Ovary (tissue), 10 donors: ENCODE measurements around the gene ZNF639. TPM values are rescaled to one million over a fixed set of nuclear protein-coding genes. Genes with fewer than 3 reads are reported as not detected.
"Not testable (repeated sequence)": the region's sequence is repeated elsewhere in the genome, so short reads cannot be mapped to it uniquely, and the experiment has no call there.

Source experiments
- DNase-seq, 5 donors: peaks; one replicate each; pipeline ENCODE4 v3.0.0-alpha.2; 2019 to 2020
- H3K27ac ChIP-seq, 2 donors: fragments of 200-600 bp; one replicate each; pipeline versions ENCODE4 v1.5.1 to v1.8.0; 2019 to 2022
- H3K27me3 ChIP-seq: fragments of 200-600 bp; one replicate; pipeline ENCODE4 v1.8.0; 2022
- H3K36me3 ChIP-seq: fragments of 200-600 bp; sonication (generic); one replicate; pipeline ENCODE4 v1.5.1; 2019
- H3K4me1 ChIP-seq: one replicate; pipeline ENCODE4 v1.8.1; 2013; ENCODE audit warnings: mild to moderate bottlenecking, moderate library complexity; ENCODE audit not compliant: insufficient read depth
- H3K4me3 ChIP-seq: fragments of 200-600 bp; sonication (generic); one replicate; pipeline ENCODE4 v1.5.1; 2017
- H3K9me3 ChIP-seq, 2 donors: fragments of 200-600 bp in 1 of 2; sonication (generic) in 1 of 2; one replicate each; pipeline versions ENCODE4 v1.5.1 to v1.8.1; 2013 to 2019; ENCODE audit warnings: mild to moderate bottlenecking in 1 of 2, moderate library complexity in 1 of 2
- EP300 ChIP-seq: sonication (generic); formaldehyde crosslinking; IDR thresholded peaks from one replicate; pipeline ENCODE4 v1.6.1; 2017; ENCODE audit warnings: antibody characterized with exemption
- POLR2A ChIP-seq: fragments of 450-650 bp; IDR thresholded peaks from one replicate; pipeline ENCODE4 v1.6.1; 2017; ENCODE audit warnings: antibody characterized with exemption, mild to moderate bottlenecking, moderate library complexity
- WGBS, 3 donors: extraction: QIAGEN DNeasy Blood & Tissue Kit in 1 of 3; methylation state at CpG; one replicate each; pipeline versions ENCODE4 v1.1.5 to v1.1.7; 2013 to 2017; 5-methylcytosine and 5-hydroxymethylcytosine counted together
- intact Hi-C, 4 donors: fragments of 100-400 bp; cut with DNase I; formaldehyde crosslinking; loops; one replicate each; pipeline versions ENCODE4 v1.11.0 to v1.15.1; 2022 to 2023
- long read RNA-seq, 3 donors: library from polyadenylated mRNA in 2 of 3; unstranded in 2 of 3; transcript quantifications; one replicate each; pipeline ENCODE4 v2.0.0 and lab custom pipeline, GENCODE V29; 2021 to 2026
- polyA plus RNA-seq, 2 donors: library from polyadenylated mRNA; stranded (reverse); fragments of 200-250 nt in 1 of 2; fragments of 350-450 nt in 1 of 2; fragmentation: Illumina TruSeq in 1 of 2; extraction: RNeasy Lipid Tissue Mini Kit (QIAGEN cat#74804) in 1 of 2; gene quantifications; one replicate each; pipeline ENCODE4 v1.2.3, GENCODE V29; 2013 to 2014
- total RNA-seq, 7 donors: library from RNA; depleted of rRNA in 2 of 7; stranded (reverse); fragments of >200 nt in 2 of 7; fragmentation: NEBNext Ultra II Directional in 3 of 7; extraction: Animal tissue kit (Norgen Biotek cat#: 25700) in 3 of 7; gene quantifications; one replicate each; pipeline versions ENCODE4 v1.1.0 to v1.2.4, GENCODE V29; 2016 to 2023
- TF ChIP-seq, protein P1 (sequence below), 3 donors: fragments of 450-650 bp in 2 of 3; fragments of 200-600 bp in 1 of 3; IDR thresholded peaks; one replicate each; pipeline versions ENCODE4 v1.5.1 to v1.8.0; 2016 to 2022; ENCODE audit warnings: antibody characterized with exemption in 3 of 3, mild to moderate bottlenecking in 1 of 3
- donor health status: DM: no; HTN: no; CAD: no; lungs with moderate emphysema.
- donor health status: DM: no; HTN: no; CAD: no.
- donor health status: Bipolar disorder and iron deficiency.
- donor health status: DM: yes; HTN: yes; CAD: no.
- donor health status: DM: no; HTN: no; CAD: no.
- donor health status: DM: yes; HTN: yes; CAD: no.

Gene ZNF639, protein sequence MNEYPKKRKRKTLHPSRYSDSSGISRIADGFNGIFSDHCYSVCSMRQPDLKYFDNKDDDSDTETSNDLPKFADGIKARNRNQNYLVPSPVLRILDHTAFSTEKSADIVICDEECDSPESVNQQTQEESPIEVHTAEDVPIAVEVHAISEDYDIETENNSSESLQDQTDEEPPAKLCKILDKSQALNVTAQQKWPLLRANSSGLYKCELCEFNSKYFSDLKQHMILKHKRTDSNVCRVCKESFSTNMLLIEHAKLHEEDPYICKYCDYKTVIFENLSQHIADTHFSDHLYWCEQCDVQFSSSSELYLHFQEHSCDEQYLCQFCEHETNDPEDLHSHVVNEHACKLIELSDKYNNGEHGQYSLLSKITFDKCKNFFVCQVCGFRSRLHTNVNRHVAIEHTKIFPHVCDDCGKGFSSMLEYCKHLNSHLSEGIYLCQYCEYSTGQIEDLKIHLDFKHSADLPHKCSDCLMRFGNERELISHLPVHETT
- 10 to 100 TPM; 32.9 to 45.2 (median 38.3) TPM for total RNA-seq
- 10 to 100 TPM; 32.7 to 37.3 TPM for polyA plus RNA-seq
- long read RNA-seq, donor 1, partial matches to known transcripts, result 0 of 6 reads
- long read RNA-seq, donor 1, other reads (novel, unspliced or antisense), result 2 of 6 reads
- long read RNA-seq, donor 2, transcript ZNF639-207 (7 exons, 1,228 nt), result major isoform, 14 of 21 reads
- long read RNA-seq, donor 2, partial matches to known transcripts, result 0 of 21 reads
- long read RNA-seq, donor 2, other reads (novel, unspliced or antisense), result 0 of 21 reads
- long read RNA-seq, donor 3, full-length matches to known transcripts, result 60 of 67 reads
- long read RNA-seq, donor 3, partial matches to known transcripts, result 0 of 67 reads
- long read RNA-seq, donor 3, other reads (novel, unspliced or antisense), result 7 of 67 reads

DNA sequence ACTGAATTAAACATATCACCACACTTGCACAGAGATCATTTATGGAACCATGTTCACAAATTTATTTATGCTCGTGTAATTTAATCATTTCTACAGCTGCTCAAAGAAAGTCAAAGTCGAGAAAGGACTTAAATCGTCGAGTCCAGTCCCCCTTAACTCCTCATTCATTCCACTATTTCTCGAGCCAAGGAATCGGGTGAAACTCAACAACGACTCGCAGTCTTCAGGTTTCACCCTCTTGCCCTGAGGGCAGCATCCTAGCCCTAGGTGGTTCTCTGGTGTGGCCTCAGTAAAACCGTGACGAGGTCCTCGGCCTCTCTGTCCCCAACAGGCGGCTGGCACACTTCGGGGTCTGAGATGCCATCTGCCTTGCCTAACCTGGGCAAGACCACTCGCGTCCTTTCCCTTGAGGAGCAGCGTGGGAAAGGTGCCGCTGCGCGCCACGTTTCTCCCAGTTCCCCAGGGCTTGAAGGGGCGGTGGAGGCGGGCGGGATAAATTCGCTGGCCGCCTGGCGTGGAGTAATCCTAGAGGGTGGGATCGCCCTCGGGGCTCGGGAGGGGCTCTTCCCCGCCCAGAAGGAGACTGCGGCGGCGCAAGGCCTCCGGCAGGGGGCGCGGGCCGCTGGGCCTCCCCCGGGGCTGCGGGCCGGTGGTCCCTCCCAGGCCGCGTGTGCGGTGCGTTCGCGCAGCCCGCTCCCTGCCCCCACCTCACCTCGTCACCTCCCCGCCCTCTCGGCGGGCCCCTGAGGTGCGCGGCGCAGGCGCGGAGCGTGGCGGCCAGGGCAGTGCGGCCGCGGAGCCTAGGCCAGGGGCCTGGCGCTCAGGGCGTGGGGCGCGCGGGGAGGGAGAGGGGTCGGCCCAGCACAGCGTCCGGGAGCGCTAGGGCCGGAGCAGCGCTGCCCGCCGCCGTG, at the start of gene ZNF639:
Gene ZNF639, plus strand, starts transcription at position 746 of the 911 bp plus-strand sequence. CDS start 5,263 bp downstream, outside the sequence.
- H3K27me3 ChIP-seq, result no peaks in the 10 kb centered on the region
- H3K36me3 ChIP-seq, result no peaks in the 10 kb centered on the region
- peak; percentile 63 for TF ChIP-seq POLR2A
- no peak for TF ChIP-seq EP300
- TF ChIP-seq, protein P1, sequence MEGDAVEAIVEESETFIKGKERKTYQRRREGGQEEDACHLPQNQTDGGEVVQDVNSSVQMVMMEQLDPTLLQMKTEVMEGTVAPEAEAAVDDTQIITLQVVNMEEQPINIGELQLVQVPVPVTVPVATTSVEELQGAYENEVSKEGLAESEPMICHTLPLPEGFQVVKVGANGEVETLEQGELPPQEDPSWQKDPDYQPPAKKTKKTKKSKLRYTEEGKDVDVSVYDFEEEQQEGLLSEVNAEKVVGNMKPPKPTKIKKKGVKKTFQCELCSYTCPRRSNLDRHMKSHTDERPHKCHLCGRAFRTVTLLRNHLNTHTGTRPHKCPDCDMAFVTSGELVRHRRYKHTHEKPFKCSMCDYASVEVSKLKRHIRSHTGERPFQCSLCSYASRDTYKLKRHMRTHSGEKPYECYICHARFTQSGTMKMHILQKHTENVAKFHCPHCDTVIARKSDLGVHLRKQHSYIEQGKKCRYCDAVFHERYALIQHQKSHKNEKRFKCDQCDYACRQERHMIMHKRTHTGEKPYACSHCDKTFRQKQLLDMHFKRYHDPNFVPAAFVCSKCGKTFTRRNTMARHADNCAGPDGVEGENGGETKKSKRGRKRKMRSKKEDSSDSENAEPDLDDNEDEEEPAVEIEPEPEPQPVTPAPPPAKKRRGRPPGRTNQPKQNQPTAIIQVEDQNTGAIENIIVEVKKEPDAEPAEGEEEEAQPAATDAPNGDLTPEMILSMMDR (IDR thresholded peaks at IDR 0.05), result peak; percentile 76 to 95 (median 92)
- 0 to 1% (median 0%) methylated on average over 43 to 75 of the region's 75 CpGs for WGBS, 3 donors
- peak within 1 kb of the TSS; percentile 77 for H3K4me3 ChIP-seq
- H3K4me1 ChIP-seq, result peaks cover 3% of the 10 kb centered on the region
- peak; percentile 83 to 91 (median 88) for DNase-seq
- H3K27ac ChIP-seq, result peak within 1 kb of the TSS; percentile 95 to 96
- H3K9me3 ChIP-seq, result no peaks in the 10 kb centered on the region
- intact Hi-C loops, result loop anchor here in 3 of 4 donors (1.0 to 5.0 kb wide), 3 partner anchors 26 to 305 kb away; partner anchors contain the start of gene PIK3CA (in 2 of the 3)

DNA sequence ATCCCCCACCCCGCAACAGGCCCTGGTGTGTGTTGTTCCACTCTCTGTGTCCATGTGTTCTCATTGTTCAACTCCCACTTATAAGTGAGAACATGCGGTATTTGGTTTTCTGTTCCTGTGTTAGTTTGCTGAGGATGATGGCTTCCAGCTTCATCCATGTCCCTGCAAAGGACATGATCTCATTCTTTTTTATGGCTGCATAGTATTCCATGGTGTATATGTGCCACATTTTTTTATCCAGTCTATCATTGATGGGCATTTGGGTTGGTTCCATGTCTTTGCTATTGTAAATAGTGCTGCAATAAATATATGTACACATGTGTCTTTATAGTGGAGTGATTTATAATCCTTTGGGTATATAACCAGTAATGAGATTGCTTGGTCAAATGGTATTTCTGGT, 48.4 kb upstream of the ZNF639 start:
- H3K27ac ChIP-seq, H3K9me3 ChIP-seq, H3K27me3 ChIP-seq, H3K4me1 ChIP-seq, H3K36me3 ChIP-seq, intact Hi-C loops, DNase-seq, H3K4me3 ChIP-seq: not testable (repeated sequence)
- whole genome bisulfite sequencing, 3 donors, result 92 to 96% (median 95%) methylated on average over 2 of the region's 2 CpGs

DNA sequence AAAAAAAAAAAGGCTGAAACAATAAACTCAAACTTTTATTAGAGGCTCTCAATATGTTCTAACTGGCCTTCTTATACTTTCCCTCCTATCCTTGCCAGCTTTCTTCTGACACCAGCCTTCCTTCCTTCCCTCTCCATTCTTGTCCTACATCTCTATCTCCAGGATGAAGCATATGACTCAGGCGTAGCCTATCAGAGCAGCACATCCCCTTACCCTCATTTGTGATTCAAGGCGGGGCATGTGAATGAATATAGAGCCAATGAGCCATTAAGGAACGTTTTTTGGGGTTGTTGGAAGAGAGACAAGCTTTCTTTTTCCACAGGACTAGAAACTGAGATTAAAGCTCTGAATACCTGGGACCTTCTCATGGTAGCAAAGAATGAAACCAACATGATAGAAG, 46.8 kb upstream of the ZNF639 start:
- intact Hi-C loops, result no loop called here
- Histone ChIP-seq H3K4me3 (no peak overlapping the region), H3K27me3 (no peaks in the 10 kb centered on the region), H3K36me3 (no peaks in the 10 kb centered on the region), H3K9me3 (no peaks in the 10 kb centered on the region), H3K4me1 (no peaks in the 10 kb centered on the region), H3K27ac (no peak overlapping the region)
- TF ChIP-seq, protein P1 (IDR thresholded peaks at IDR 0.05), result no peak
- TF ChIP-seq POLR2A, result no peak
- TF ChIP-seq EP300, result no peak
- WGBS, 3 donors, result 65 to 70% (median 68%) methylated on average over 3 of the region's 3 CpGs
- no peak for DNase-seq

DNA sequence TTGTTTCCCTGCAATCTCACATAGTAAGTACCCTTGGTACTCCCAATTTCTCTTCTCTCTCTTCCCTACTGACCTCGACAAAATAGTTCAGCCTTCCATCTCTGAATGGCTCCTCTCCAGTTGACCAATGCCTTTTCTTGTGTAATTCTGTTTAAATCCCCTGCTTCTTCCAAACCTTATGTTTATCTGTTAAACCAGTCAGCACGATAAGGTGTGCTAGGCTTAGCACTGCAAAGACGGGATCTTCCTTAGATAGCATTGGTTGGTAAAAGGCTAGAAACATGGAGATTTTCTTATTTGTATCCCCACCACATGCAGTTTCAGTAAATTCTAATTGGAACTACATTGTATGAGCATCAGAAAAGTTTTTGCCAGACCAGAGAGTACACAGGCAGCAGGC, 46.1 kb upstream of the ZNF639 start:
- no peaks in the 10 kb centered on the region for H3K27me3 ChIP-seq
- no peaks in the 10 kb centered on the region for H3K36me3 ChIP-seq
- DNase-seq, result no peak
- H3K27ac ChIP-seq, result no peak overlapping the region
- TF ChIP-seq, protein P1 (IDR thresholded peaks at IDR 0.05), result no peak
- TF ChIP-seq EP300 (no peak), POLR2A (no peak)
- WGBS, 3 donors, result 80 to 93% (median 83%) methylated on average over 3 of the region's 3 CpGs
- intact Hi-C loops, result no loop called here
- H3K4me3 ChIP-seq, result no peak overlapping the region
- H3K4me1 ChIP-seq, result no peaks in the 10 kb centered on the region
- H3K9me3 ChIP-seq, result no peaks in the 10 kb centered on the region
